HUES6 (cell line): ENCODE measurements around the gene TAGAP.
"Not testable (repeated sequence)": the region's sequence is repeated elsewhere in the genome, so short reads cannot be mapped to it uniquely, and the experiment has no call there.

Source experiments
- H3K27ac ChIP-seq: 2 replicates; pipeline ENCODE4 v1.7.0; 2013; ENCODE audit warnings: low read depth, mild to moderate bottlenecking, low read length, inconsistent platforms
- H3K27me3 ChIP-seq: 2 replicates; pipeline ENCODE4 v1.6.1; 2013; ENCODE audit warnings: low read length; ENCODE audit not compliant: control insufficient read depth, insufficient read depth
- H3K36me3 ChIP-seq: 2 replicates; pipeline ENCODE4 v1.6.1; 2013; ENCODE audit warnings: low read length; ENCODE audit not compliant: control insufficient read depth, insufficient read depth
- H3K4me1 ChIP-seq: 2 replicates; pipeline ENCODE4 v1.6.1; 2013; ENCODE audit warnings: low read length; ENCODE audit not compliant: control insufficient read depth, insufficient read depth
- H3K4me3 ChIP-seq: 2 replicates; pipeline ENCODE4 v1.5.1; 2013; ENCODE audit warnings: low read depth, low read length
- H3K9ac ChIP-seq: one replicate; pipeline ENCODE4 v1.6.1; 2013; ENCODE audit warnings: mild to moderate bottlenecking, low read length
- H3K9me3 ChIP-seq: 2 replicates; pipeline ENCODE4 v1.6.1; 2013; ENCODE audit warnings: low read depth, low read length; ENCODE audit not compliant: control insufficient read depth, insufficient read depth

TAGAP gene

DNA sequence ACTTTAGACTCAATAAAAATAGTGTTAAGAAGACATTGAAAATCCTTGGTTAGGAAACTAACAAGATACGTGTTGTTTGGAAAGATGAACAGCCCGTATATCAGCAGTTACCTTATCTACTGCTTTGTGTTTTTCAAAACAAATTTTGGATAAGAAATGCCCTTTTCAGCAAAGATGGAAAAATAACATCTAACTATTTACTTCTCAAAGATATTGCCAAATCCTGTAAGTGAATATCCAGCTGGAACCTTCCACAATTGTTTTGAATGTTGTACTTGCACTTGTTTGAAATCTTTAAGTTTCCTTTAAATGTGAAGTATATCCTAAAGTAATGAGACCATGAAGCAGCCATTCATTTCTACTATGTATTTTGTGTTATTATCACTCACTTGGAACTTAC is 14.6 kb downstream of the TAGAP start:
- Histone ChIP-seq H3K4me1 (no peaks in the 10 kb centered on the region), H3K27ac (no peak overlapping the region), H3K9ac (no peak overlapping the region), H3K27me3 (no peaks in the 10 kb centered on the region), H3K4me3 (no peak overlapping the region), H3K36me3 (no peaks in the 10 kb centered on the region), H3K9me3 (0 out of 2 replicates have a peak, but pooled peaks cover 4% of the 10 kb centered on the region)

DNA sequence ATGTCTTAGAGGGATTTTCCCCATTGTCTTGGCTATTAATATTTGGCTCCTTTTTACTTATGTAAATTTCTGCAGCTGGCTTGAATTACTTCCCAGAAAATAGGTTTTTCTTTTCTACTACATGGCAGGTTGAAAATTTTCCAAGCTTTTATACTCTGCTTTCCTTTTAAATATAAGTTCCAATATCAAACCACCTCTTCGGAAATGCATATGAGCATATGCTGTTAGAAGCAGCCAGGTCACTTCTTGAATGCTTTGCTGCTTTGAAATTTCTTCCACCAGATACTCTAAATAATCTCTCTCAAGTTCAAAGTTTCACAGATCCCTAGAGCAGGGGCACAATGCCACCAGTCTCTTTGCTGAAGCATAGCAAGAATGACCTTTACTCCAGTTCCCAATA is 19.6 kb downstream of the TAGAP start:
- H3K9me3 ChIP-seq: peaks cover 18% of the 10 kb centered on the region
- not testable (repeated sequence) for H3K9ac ChIP-seq, H3K27ac ChIP-seq, H3K4me1 ChIP-seq, H3K4me3 ChIP-seq, H3K27me3 ChIP-seq, H3K36me3 ChIP-seq

GRCh38 chr6:159023893-159024292 is 20.9 kb downstream of the TAGAP start:
- no peaks in the 10 kb centered on the region for H3K4me1 ChIP-seq
- H3K4me3 ChIP-seq: no peak overlapping the region
- H3K36me3 ChIP-seq: no peaks in the 10 kb centered on the region
- H3K27ac ChIP-seq: no peak overlapping the region
- no peak overlapping the region for H3K9ac ChIP-seq
- peaks cover 18% of the 10 kb centered on the region for H3K9me3 ChIP-seq
- H3K27me3 ChIP-seq: no peaks in the 10 kb centered on the region

DNA sequence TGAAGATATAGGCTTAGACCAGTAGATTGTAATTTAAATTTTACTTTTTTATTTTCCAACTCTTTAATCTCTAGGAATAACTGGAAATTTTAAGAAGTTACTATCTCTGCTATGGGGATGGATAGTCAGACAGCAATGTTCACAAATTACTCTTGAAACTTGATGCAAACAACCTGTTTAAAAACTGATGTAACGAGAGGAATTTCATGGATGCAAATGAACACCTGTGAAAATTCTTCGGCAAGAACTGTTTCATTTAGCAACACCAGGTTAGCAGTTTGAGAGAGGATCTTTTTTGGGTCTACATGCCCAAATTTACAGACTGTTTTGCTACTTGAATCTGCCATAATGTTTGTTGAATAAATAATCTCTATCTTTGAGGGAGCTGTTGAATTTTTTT is 24.8 kb downstream of the TAGAP start:
- no peaks in the 10 kb centered on the region for H3K27me3 ChIP-seq
- no peak overlapping the region for H3K9ac ChIP-seq
- H3K4me3 ChIP-seq: no peak overlapping the region
- no peaks in the 10 kb centered on the region for H3K36me3 ChIP-seq
- no peak overlapping the region for H3K27ac ChIP-seq
- H3K4me1 ChIP-seq: no peaks in the 10 kb centered on the region
- peaks cover 23% of the 10 kb centered on the region for H3K9me3 ChIP-seq

DNA sequence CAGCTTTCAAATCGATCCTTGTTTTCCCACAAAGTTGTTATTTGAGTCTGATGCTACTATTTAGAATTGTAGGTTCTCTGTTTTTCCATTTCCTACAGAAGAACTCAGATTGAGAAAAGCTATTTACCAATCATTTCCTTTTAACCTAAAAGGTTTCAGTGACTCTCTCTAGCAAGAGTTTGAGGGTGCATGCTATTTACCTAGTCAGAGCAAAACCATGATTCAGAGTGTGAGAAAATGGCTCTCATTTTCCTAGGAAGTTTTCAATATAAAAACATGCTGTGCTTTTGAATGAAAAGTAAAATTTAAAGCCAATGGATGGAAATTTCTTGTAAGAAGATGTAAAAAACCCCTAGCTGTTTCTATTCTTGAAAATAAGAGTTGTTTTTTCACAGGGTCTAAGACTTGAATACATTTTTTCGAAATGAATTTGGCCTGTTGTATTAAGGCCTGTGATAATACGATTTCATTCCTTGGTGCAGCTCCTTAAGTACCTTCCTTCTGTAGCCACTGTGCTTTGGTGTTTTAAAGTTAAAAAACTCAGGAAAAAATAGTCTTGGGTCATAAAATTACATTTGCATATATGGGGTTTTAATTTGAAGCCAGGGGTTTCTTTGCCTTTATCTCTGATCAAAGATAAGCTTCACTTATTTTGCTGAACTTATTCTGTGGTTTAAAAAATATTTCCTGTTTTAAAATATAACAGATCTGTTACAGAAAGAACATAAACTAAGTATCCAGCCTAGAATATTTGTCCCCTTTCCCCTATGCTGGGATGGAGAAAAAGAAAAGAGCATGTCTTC is 26.8 kb downstream of the TAGAP start:
- H3K4me1 ChIP-seq: no peaks in the 10 kb centered on the region
- no peak overlapping the region for H3K9ac ChIP-seq
- H3K27ac ChIP-seq: no peak overlapping the region
- H3K9me3 ChIP-seq: peaks cover 8% of the 10 kb centered on the region; the same call in 1 of the 2 replicates
- H3K27me3 ChIP-seq: no peaks in the 10 kb centered on the region
- H3K4me3 ChIP-seq: no peak overlapping the region
- H3K36me3 ChIP-seq: no peaks in the 10 kb centered on the region

- Histone ChIP-seq H3K27ac (no peak overlapping the region), H3K9ac (no peak overlapping the region), H3K27me3 (no peaks in the 10 kb centered on the region), H3K9me3 (peaks cover 8% of the 10 kb centered on the region; the same call in 1 of the 2 replicates), H3K36me3 (no peaks in the 10 kb centered on the region), H3K4me1 (no peaks in the 10 kb centered on the region), H3K4me3 (no peak overlapping the region)
These were observed 30.4 kb downstream of the TAGAP start for GRCh38 chr6:159014406-159014805.

DNA sequence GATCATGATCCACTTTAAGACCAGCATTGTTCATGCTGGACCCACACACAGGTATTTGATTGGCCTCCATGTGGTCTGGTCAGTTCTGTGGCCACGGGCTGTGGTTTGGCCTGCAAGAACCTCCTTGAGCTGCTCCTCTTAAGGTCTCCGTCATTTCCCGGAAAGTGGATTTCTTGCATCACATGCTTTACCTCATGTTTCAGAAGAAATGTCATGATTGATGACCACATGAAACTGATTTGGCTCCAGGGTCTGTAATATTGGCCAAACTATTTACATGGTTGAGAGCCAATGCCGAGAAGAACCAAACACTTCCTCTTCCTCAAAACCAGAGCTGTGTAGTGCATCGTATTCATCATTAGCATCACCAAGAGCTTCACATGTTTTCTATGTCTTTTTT is 31.6 kb downstream of the TAGAP start:
- Histone ChIP-seq H3K4me1 (no peaks in the 10 kb centered on the region; the same call in 1 of the 2 replicates), H3K36me3 (no peaks in the 10 kb centered on the region), H3K9me3 (peaks cover 8% of the 10 kb centered on the region; the same call in 1 of the 2 replicates), H3K4me3 (no peak overlapping the region), H3K27ac (no peak overlapping the region), H3K9ac (no peak overlapping the region), H3K27me3 (no peaks in the 10 kb centered on the region)

- H3K4me1 ChIP-seq: no peaks in the 10 kb centered on the region; the same call in 1 of the 2 replicates
These were observed 32.6 kb downstream of the TAGAP start for GRCh38 chr6:159012201-159012600.

DNA sequence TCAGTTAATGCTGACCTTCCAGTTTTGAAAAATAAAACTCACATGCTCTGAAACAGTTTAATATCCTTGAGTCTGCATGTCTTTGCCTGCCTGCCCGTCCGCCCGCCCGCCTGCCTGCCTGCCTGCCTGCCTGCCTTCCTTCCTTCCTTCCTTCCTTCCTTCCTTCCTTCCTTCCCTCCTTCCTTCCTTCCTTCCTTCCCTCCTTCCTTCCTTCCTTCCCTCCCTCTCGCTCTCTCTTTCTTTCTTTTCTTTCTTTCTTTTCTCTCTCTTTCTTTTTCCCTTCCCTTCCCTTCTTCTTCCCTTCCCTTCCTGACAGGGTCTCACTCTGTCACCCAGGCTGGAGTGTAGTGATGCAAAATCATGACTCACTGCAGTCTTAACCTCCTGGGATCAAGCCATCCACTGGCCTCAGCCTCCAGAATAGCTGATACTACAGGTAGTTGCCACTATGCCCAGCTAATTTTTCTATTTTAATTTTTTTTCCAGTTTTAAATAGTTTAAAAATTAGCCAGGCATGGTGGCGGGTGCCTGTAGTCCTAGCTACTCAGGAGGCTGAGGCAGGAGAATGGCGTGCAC is 34.7 kb downstream of the TAGAP start:
- H3K4me3 ChIP-seq, H3K9ac ChIP-seq, H3K27ac ChIP-seq, H3K27me3 ChIP-seq, H3K36me3 ChIP-seq, H3K9me3 ChIP-seq, H3K4me1 ChIP-seq: not testable (repeated sequence)

More at GRCh38 chr6:159012201-159012600, 32.6 kb downstream of the TAGAP start:
- H3K9me3 ChIP-seq: peaks cover 8% of the 10 kb centered on the region; the same call in 1 of the 2 replicates
- H3K9ac ChIP-seq: no peak overlapping the region
- H3K36me3 ChIP-seq: no peaks in the 10 kb centered on the region
- H3K27me3 ChIP-seq: no peaks in the 10 kb centered on the region
- H3K27ac ChIP-seq: no peak overlapping the region
- H3K4me3 ChIP-seq: no peak overlapping the region

GRCh38 chr6:159008656-159009288 is 36.0 kb downstream of the TAGAP start:
- Histone ChIP-seq H3K9ac (no peak overlapping the region), H3K27ac (no peak overlapping the region), H3K36me3 (no peaks in the 10 kb centered on the region), H3K4me1 (no peaks in the 10 kb centered on the region; the same call in 1 of the 2 replicates), H3K4me3 (no peak overlapping the region), H3K9me3 (no peaks in the 10 kb centered on the region), H3K27me3 (no peaks in the 10 kb centered on the region)

GRCh38 chr6:159007510-159007909 is 37.3 kb downstream of the TAGAP start:
- no peaks in the 10 kb centered on the region for H3K9me3 ChIP-seq
- no peak overlapping the region for H3K27ac ChIP-seq
- no peak overlapping the region for H3K9ac ChIP-seq
- H3K36me3 ChIP-seq: no peaks in the 10 kb centered on the region
- H3K27me3 ChIP-seq: no peaks in the 10 kb centered on the region
- no peak overlapping the region for H3K4me3 ChIP-seq
- peaks cover 4% of the 10 kb centered on the region; the same call in 1 of the 2 replicates for H3K4me1 ChIP-seq
